ENCODE data around the gene SPTBN4. TPM values are rescaled to one million over a fixed set of nuclear protein-coding genes. Genes with fewer than 3 reads are reported as not detected.

SPTBN4 gene
- total and polyA plus RNA-seq, 2 of the 4 experiments (the other 2 are of a cell fraction), result 0.72 to 0.91 TPM

GRCh38 chr19:40603071-40603388, 136.2 kb downstream of the SPTBN4 start:
- Histone ChIP-seq H3K4ac (ENCODE audit: low read depth, low read length) (peak overlapping the region; percentile 80), H4K5ac (ENCODE audit: low read depth, low read length) (peak overlapping the region; percentile 60), H3K27ac (ENCODE audit: insufficient read depth, low read length) (peak overlapping the region; percentile 96), H2BK20ac (ENCODE audit: low read depth, low read length) (peak overlapping the region; percentile 58), H3K14ac (replicated peaks; ENCODE audit: low read depth, low read length) (peak overlapping the region; percentile 55), H3K56ac (ENCODE audit: extremely low read depth, insufficient read depth, low read length) (peak overlapping the region; percentile 93), H4K8ac (ENCODE audit: low read depth in 2 of 2, low read length in 2 of 2) (peak overlapping the region; percentile 46 to 98), H3K23ac (ENCODE audit: low read depth, low read length) (peak overlapping the region; percentile 78), H3K9ac (ENCODE audit: low read depth, low read length) (peak overlapping the region; percentile 74), H2BK15ac (ENCODE audit: low read depth, low read length) (peak overlapping the region; percentile 86; the same call in 2 of the 3 replicates), H3K36me3 (ENCODE audit: control insufficient read depth, insufficient read depth, low read length) (peaks cover 12% of the 10 kb centered on the region; the same call in 1 of the 2 replicates), H2AFZ (replicated peaks; ENCODE audit: low read length, poor library complexity) (peak overlapping the region; percentile 90), H3K9me3 (ENCODE audit: control insufficient read depth, insufficient read depth, low read length) (no peaks in the 10 kb centered on the region), H3K4me1 (ENCODE audit: control insufficient read depth, insufficient read depth, low read length) (peaks cover 20% of the 10 kb centered on the region), H2AK9ac (replicated peaks; ENCODE audit: low read depth, low read length, poor library complexity) (peak overlapping the region; percentile 98), H3K18ac (ENCODE audit: low read depth, low read length) (peak overlapping the region; percentile 47), H3K9me1 (ENCODE audit: insufficient read depth, low read length) (peaks cover 16% of the 10 kb centered on the region), H2AK5ac (ENCODE audit: low read depth, low read length) (peak overlapping the region; percentile 98), H4K91ac (ENCODE audit: insufficient read depth, low read depth, low read length) (peak overlapping the region; percentile 91), H3K27me3 (ENCODE audit: control insufficient read depth, insufficient read depth, low read length) (no peaks in the 10 kb centered on the region), H2BK120ac (ENCODE audit: low read depth, low read length) (peak overlapping the region; percentile 78), H4K20me1 (ENCODE audit: insufficient read depth, low read length) (peaks cover 9% of the 10 kb centered on the region; the same call in 1 of the 2 replicates), H3K4me2 (ENCODE audit: low read depth, low read length) (peak overlapping the region; percentile 60), H3K79me1 (ENCODE audit: low read depth in 1 of 2, low read length in 2 of 2) (peaks cover 0 to 24% of the 10 kb centered on the region in 2 experiments; a peak in 3 of 4 replicates), H2BK5ac (ENCODE audit: low read depth, low read length, poor library complexity, severe bottlenecking) (peak overlapping the region; percentile 79), H3K4me3 (ENCODE audit: insufficient read depth, low read depth, low read length) (peak overlapping the region; percentile 9; the same call in 1 of the 2 replicates)
- dilution Hi-C loops (cut with HindIII; ENCODE audit: low sequenced_read_pairs, unreplicated experiment) (no loop called here), intact Hi-C loops (cut with micrococcal nuclease) (loop anchor here (1.0 kb wide), 1 partner anchor 30 kb away; no protein-coding TSS in a partner anchor), in situ Hi-C loops (cut with MboI; ENCODE audit: low sequenced_read_pairs) (loop anchor here (10.0 kb wide), 1 partner anchor 298 kb away; no protein-coding TSS in a partner anchor)
- ChIA-PET POLR2A (ENCODE audit: unreplicated experiment) (interaction anchor here (0.6 to 2.2 kb wide), 5 partner anchors 12 to 43 kb away, joined by 3 to 16 read pairs (median 7); no protein-coding TSS in a partner anchor), CTCF (interaction anchor here (0.8 to 2.7 kb wide), 8 partner anchors 10 to 60 kb away, joined by 3 to 34 read pairs (median 4); no protein-coding TSS in a partner anchor)
- DNase-seq (no peak), ATAC-seq (ENCODE audit: low read depth) (no peak)
- BruUV-seq (replicated peaks), result no TSS peak
- no CpG with 5 or more reads among the region's 2 CpGs for WGBS, 2 experiments (ENCODE audit: extremely low coverage in 2 of 2, insufficient read length in 1 of 2)
- TF ChIP-seq FOS (IDR thresholded peaks at IDR 0.05; ENCODE audit: low read depth, low read length) (no peak), MAFK (IDR thresholded peaks at IDR 0.05; ENCODE audit: low read depth, low read length) (no peak), MAZ (IDR thresholded peaks at IDR 0.05; ENCODE audit: borderline replicate concordance, low read depth, low read length) (no peak), MXI1 (IDR thresholded peaks at IDR 0.05; ENCODE audit: borderline replicate concordance, low read depth, low read length) (no peak), POLR2A (IDR thresholded peaks at IDR 0.05; ENCODE audit: low read depth, low read length) (no peak), RFX5 (IDR thresholded peaks at IDR 0.05; ENCODE audit: low read depth, low read length) (no peak), NFE2L2 (IDR thresholded peaks at IDR 0.05; ENCODE audit: low read depth, low read length) (no peak), CEBPB (IDR thresholded peaks at IDR 0.05; ENCODE audit: low read depth, low read length) (no peak)
